Measurements from ENCODE around the gene FRMD1.

Gene FRMD1

DNA sequence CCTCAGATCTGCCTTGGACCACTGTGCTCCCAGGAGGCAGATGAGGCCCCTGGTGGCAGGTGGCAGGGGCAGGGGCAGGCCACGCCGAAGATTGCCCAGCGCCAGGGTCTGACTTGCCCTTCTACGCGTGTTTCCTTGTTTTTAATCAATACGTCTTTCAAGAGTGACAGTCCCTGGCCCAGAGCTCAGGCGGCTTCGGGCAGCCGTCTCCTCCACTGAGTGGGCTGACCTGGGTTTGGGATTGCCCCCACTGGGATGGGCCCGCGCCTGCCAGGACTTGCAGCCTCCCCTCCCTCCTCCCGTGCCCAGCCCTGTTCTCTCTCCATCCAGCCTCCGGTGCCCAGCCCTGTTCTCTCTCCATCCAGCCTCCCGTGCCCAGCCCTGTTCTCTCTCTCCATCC lies 21.2 kb downstream of the FRMD1 start:
- H3K9me3 ChIP-seq (ENCODE audit: control insufficient read depth, insufficient read depth, low read depth, low read length) = no peaks in the 10 kb centered on the region
- ChIA-PET CTCF (interaction anchor here (0.7 kb wide), 1 partner anchor 878 kb away, joined by 3 read pairs; no protein-coding TSS in a partner anchor), POLR2A (no interaction called here)
- no peak overlapping the region for H3K27ac ChIP-seq (ENCODE audit: extremely low read depth, low read depth, low read length)
- H3K4me1 ChIP-seq (ENCODE audit: control insufficient read depth, insufficient read depth, low read length) = no peaks in the 10 kb centered on the region
- TF ChIP-seq ZNF157 (tag by site-specific recombination; IDR thresholded peaks at IDR 0.05) (no peak), ELK4 (IDR thresholded peaks at IDR 0.05; ENCODE audit: borderline replicate concordance, low read depth, low read length) (no peak), ZNF202 (tag by site-specific recombination; IDR thresholded peaks at IDR 0.05; ENCODE audit: borderline replicate concordance) (no peak), ZNF184 (tag by site-specific recombination; IDR thresholded peaks at IDR 0.05) (no peak), ZNF670 (tag by site-specific recombination; IDR thresholded peaks at IDR 0.05; ENCODE audit: low read depth) (no peak)
- H3K36me3 ChIP-seq (ENCODE audit: control insufficient read depth in 2 of 2, insufficient read depth in 1 of 2, low read length in 2 of 2) = no peaks in the 10 kb centered on the region
- no peak overlapping the region for H3K4me3 ChIP-seq (ENCODE audit: low read depth, low read length)

DNA sequence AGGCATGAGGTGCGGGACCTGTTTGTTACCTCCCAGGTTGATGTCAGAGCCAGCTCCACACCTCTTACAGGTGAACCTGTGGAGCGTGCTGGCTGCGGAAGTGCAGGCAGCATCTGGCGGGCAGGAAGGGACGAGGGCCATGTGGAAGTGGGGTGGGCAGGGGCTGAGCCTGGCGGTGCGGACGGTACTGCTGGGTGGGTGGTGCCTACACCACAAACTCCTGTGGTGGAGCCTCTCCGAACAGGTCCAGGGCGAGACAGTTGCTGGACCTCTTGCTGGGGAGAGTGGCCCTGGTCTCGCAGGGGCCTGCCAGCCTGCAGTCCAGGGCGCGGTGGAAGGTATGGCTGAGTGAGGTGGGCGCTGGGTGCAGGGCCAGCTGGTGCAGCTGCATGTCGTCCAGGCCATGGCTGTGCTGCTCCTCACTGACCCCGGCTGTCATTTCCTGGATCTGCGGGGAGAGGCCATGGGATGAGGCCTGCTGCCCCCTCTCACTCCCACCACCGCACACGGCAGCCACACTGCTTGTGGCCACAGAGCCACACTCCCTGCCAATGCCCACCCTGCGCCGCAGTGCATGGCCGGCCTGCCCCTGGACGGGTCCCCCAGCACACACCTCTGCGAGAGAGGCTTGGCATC lies 22.0 kb downstream of the FRMD1 start:
- ChIA-PET POLR2A (no interaction called here), CTCF (interaction anchor here (0.6 to 0.7 kb wide), 3 partner anchors 12 to 574 kb away, joined by 3 to 4 read pairs (median 3); no protein-coding TSS in a partner anchor)
- H3K9me3 ChIP-seq (ENCODE audit: control insufficient read depth, insufficient read depth, low read depth, low read length) = no peaks in the 10 kb centered on the region
- H3K4me3 ChIP-seq (ENCODE audit: low read depth, low read length) = no peak overlapping the region
- H3K27ac ChIP-seq (ENCODE audit: extremely low read depth, low read depth, low read length) = no peak overlapping the region
- H3K4me1 ChIP-seq (ENCODE audit: control insufficient read depth, insufficient read depth, low read length) = no peaks in the 10 kb centered on the region
- no peaks in the 10 kb centered on the region for H3K36me3 ChIP-seq (ENCODE audit: control insufficient read depth in 2 of 2, insufficient read depth in 1 of 2, low read length in 2 of 2)
- no peak for TF ChIP-seq SP3 (tag by site-specific recombination; IDR thresholded peaks at IDR 0.05)
- no peak for TF ChIP-seq MEIS1 (CRISPR knock-in tag; IDR thresholded peaks at IDR 0.05; ENCODE audit: borderline replicate concordance)
- 0 out of 2 replicates have a peak, but pooled peaks have one; percentile 30 for TF ChIP-seq SCRT2 (tag by site-specific recombination; IDR thresholded peaks at IDR 0.05)
- TF ChIP-seq ZBTB6 (tag by site-specific recombination; IDR thresholded peaks at IDR 0.05) = no peak

DNA sequence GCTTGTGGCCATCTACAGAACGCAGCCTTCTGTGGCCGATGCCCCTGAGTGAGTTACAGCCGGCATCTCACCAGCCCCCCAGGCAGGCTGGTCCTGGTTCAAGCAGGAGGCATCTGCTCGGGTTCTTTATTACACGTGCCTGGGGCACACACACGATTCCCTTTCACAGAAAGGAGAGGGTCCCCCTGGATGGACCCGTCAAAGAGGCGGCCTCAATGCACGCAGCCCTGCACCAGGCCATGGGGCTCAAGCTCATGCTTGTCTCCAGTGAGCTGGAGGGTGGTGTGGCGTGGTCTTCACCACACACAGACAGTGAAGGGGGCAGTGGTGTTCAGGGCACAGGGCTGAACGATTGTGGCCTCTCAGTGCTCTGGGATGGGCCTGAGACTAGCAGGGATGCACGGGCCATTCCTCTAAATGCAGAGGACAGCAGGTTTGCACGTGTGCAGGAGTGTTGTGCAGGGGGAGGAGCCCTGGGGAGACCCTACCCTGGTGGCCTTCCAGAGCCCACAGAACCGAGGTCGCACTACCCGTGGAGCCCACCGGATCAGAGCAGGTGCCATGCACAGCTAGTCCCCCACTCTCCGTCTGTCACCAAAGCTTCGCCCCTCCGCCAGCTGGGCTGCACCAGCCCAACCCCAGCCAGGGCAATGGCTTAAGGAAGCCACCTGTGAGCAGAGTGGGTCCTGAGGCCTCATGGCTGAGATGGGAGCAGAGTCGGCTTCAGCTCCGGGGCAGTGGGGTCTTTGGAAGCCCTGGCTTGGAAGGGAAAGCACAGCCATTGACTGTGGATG lies 23.1 kb downstream of the FRMD1 start:
- ChIA-PET CTCF (interaction anchor here (0.7 kb wide), 1 partner anchor 573 kb away, joined by 3 read pairs; no protein-coding TSS in a partner anchor), POLR2A (interaction anchor here (0.5 kb wide), 1 partner anchor 32 kb away, joined by 6 read pairs; no protein-coding TSS in a partner anchor)
- no peak overlapping the region for H3K27ac ChIP-seq (ENCODE audit: extremely low read depth, low read depth, low read length)
- H3K36me3 ChIP-seq (ENCODE audit: control insufficient read depth in 2 of 2, insufficient read depth in 1 of 2, low read length in 2 of 2) = no peaks in the 10 kb centered on the region
- no peaks in the 10 kb centered on the region for H3K9me3 ChIP-seq (ENCODE audit: control insufficient read depth, insufficient read depth, low read depth, low read length)
- H3K4me3 ChIP-seq (ENCODE audit: low read depth, low read length) = no peak overlapping the region
- TF ChIP-seq ZSCAN23 (tag by site-specific recombination; IDR thresholded peaks at IDR 0.05) (no peak), ZBTB26 (tag by site-specific recombination; optimal IDR thresholded peaks at IDR 0.05) (no peak), TSHZ1 (tag by site-specific recombination; IDR thresholded peaks at IDR 0.05; ENCODE audit: borderline replicate concordance) (no peak), ZNF600 (tag by site-specific recombination; IDR thresholded peaks at IDR 0.05) (no peak), ZNF585B (tag by site-specific recombination; IDR thresholded peaks at IDR 0.05) (no peak), ZNF10 (tag by site-specific recombination; IDR thresholded peaks at IDR 0.05) (no peak), ZNF423 (tag by site-specific recombination; IDR thresholded peaks at IDR 0.05) (no peak), ZNF670 (tag by site-specific recombination; IDR thresholded peaks at IDR 0.05; ENCODE audit: low read depth) (no peak), ZNF26 (tag by site-specific recombination; IDR thresholded peaks at IDR 0.05) (no peak), ZNF776 (tag by site-specific recombination; IDR thresholded peaks at IDR 0.05; ENCODE audit: borderline replicate concordance) (no peak), KLF10 (tag by site-specific recombination; IDR thresholded peaks at IDR 0.05) (no peak)
- no peaks in the 10 kb centered on the region for H3K4me1 ChIP-seq (ENCODE audit: control insufficient read depth, insufficient read depth, low read length)
